HG02588 (cell line): ENCODE data around the gene PUM2.
"Not testable (repeated sequence)": the region's sequence is repeated elsewhere in the genome, so short reads cannot be mapped to it uniquely, and the experiment has no call there.

Experiments
- ATAC-seq: cut with Tn5 transposase; IDR thresholded peaks from one replicate; pipeline ENCODE4 v1.9.1; 2021; ENCODE audit warnings: mild to moderate bottlenecking, moderate library complexity; ENCODE audit not compliant: unreplicated experiment

PUM2 gene, protein sequence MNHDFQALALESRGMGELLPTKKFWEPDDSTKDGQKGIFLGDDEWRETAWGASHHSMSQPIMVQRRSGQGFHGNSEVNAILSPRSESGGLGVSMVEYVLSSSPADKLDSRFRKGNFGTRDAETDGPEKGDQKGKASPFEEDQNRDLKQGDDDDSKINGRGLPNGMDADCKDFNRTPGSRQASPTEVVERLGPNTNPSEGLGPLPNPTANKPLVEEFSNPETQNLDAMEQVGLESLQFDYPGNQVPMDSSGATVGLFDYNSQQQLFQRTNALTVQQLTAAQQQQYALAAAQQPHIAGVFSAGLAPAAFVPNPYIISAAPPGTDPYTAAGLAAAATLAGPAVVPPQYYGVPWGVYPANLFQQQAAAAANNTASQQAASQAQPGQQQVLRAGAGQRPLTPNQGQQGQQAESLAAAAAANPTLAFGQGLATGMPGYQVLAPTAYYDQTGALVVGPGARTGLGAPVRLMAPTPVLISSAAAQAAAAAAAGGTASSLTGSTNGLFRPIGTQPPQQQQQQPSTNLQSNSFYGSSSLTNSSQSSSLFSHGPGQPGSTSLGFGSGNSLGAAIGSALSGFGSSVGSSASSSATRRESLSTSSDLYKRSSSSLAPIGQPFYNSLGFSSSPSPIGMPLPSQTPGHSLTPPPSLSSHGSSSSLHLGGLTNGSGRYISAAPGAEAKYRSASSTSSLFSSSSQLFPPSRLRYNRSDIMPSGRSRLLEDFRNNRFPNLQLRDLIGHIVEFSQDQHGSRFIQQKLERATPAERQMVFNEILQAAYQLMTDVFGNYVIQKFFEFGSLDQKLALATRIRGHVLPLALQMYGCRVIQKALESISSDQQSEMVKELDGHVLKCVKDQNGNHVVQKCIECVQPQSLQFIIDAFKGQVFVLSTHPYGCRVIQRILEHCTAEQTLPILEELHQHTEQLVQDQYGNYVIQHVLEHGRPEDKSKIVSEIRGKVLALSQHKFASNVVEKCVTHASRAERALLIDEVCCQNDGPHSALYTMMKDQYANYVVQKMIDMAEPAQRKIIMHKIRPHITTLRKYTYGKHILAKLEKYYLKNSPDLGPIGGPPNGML

DNA sequence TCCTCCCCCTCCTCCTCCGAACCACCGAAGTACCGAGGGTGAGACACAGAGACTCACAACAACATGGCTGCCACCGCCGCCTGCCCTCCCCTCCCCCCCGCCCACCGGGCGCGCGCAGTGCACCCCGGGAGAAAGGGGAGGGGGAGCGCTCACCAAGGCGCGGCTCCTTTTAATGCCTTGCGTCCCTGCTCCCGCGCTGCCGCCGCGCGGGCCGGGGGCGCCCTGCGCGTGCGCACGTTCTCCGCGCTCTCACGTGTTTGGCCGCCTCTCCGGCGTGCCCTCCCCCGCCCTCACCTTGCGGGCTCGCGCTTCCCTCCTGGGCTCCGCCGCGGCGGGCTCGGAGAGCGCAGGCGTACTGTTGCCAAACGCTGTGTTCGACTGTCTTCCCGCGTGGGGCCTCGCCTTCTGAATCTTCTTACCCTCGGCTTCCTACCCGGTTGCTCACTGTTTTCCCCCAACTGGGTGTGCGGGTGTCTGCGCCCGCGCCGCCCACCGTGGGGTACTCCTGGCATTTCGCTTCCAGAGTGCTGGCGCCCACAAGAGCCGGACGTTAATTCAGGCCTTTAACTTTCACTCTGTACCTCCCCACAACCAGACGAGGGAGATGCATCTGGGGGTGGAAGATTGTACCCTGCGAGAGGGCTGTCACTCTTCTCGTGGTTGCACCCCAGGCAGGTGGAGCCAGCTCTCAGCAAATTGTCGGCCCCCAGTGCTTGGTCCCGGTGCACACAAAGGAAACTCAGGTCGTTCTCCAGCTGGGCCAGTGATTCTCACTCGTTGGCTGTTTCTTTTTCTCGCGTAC, at the start of gene PUM2:
Gene PUM2, minus strand, starts transcription at position 92 of the 802 bp plus-strand sequence. CDS start 23,484 bp downstream, outside the sequence.
- peak; percentile 79 for ATAC-seq

DNA sequence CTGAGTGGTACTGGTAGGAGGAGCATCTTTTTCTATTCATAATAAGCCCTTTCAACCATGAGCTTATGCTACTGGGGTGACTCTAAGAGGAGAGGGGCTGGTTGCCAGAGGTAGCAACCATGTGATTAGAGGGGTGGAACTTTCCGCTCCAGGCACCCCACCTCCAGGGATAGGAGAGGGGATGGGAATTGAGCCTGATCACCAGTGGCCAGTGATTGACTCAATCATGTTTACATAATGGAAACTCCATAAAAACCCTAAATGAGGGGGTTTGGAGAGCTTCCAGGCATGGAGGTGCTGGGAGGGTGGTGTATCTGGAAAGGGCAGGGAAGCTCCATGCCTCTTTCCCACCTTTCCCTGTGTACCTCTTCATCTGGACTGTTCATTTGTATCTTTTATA, 49.7 kb upstream of the PUM2 start:
- no peak for ATAC-seq

DNA sequence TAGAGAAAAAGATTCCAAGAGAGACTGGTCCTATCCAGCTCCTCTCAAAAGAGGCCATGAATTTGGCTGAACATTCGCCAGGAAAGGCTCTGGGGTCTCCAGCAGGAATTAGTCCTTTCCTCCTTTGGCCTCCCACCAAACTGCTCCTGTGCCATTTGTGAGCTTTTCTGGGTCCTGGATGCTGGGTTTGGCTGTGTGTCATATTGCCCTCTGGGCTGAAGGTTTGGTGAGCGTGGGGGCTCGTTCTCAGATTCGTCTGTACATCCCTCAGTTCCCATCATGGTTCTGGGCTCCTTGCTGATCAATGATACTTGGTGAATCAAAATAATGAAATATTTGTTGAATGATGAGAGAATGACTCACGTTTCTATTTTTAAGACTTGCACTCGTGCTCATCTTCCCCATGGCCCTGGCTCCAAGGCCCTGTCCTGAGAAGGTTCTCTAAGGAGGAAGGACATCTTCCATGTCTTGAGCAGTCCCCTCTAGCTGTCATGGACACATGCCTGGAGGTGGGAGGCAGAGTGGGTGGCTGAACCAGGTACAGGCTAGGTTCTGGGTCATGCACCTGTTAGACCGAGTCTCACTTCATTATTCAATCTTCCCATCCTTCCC, 48.4 kb upstream of the PUM2 start:
- ATAC-seq, result no peak

DNA sequence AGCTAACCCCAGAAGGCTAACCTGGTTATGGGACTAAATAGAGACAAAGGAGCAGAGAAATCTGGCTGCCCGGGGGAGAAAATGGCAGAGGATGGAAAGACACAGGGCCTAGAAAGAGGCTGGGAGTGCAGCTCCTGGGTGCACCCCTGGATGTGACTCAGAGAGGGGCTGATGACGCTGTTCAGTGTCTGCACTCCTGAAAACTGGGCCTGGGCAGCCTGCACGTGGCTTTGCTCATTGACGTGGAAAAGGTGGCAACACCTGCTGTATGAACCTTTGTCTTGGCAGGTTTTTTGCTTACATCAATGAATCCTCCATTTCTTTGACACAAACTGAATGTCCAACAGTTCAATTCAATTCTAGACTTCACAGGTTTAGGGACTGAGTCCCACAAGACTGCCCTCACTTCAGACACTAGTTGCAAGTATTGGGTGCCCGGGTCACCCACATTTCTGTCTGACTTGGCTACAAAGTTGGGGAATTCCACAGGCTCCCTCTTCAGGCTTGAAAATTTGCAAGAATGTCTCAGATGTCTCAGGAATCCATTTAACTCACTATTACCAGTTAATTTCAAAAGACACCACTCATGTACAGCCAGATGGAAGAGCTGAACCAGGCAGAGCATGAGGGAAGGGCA, 47.3 kb upstream of the PUM2 start:
- no peak for ATAC-seq

DNA sequence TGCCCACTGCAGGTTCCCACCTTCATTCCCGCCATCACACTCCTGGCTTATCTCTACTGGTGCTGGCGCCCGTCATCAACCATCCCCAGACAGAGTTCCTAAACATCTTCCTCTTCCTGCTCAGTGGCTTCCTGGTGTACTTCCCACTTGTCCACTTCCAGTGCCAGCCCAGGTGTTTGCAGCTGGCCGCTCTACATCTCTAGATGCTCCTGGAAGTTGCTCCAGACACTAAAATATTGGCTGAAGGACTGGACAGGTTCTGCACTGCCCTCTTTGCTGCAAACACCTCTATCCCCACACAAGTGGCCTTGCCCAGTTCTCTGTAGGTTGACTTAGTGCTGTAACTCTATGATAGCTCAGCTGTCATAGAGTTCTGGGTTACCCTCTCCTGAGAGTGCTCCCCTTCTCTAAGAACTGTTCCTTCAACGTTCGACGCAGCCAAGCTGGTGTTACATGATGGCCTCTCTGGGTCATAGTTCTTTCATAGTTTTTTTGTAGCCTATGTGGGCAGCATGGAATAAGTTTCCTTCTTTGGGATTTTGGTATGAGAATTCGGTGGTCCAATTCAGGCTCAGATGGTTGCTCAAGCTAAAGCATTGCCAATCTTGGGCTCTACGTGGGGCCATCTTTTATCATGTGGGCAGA, 45.8 kb upstream of the PUM2 start:
- no peak for ATAC-seq

DNA sequence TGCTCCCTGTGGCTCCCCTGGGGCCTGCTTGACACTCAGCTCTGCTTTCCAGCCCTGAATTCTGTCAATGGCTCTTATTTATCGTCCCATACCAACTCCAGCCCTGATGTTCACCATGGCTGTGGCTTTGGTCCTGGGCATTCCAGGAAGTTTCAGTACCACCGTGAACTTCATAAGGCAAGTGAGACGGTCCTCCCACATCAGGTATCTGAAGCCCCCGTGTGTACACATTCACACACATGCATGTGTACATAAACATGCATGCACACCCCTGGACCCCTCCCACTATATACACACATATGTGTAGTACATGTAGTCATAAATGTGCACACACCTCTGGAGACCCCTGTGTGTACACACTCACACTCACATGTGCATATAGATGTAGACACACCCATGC, 43.3 kb upstream of the PUM2 start:
- no peak for ATAC-seq

DNA sequence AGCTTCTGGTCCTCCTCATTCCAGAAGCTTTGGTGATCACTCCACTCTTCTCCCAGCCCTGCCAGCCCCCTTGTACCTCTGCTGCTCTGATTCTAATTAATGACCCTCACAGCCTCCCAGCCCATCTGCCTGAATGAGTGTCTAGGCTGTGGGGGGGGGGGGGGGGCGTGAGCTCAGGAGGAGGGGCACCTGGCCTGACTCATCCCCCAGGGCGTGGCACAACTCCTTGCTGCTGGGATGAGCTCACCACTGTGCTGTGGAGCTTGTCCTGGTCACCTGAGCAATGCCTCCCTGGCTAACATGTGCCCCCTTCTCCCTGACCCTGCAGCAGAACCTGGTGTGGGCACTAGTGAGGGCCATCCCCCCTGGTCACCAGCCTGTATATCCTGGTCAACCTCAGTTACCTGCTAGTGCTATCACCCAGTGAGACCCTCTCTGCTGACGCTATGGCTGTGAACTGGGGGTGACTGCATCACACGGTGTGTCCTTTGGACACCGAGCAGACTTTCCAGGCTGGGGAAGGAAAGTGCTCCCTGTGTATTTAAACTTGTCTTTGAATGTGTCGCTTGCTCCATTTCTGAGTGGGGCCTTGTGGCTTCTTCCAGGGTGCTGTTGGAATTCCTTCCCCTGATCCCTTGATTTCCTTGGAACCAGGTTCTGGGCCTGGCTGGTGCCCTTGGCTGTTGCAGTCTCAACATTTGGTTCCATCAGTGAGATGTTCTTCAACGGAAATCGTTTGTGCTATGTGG, 41.5 kb upstream of the PUM2 start:
- ATAC-seq, result no peak

DNA sequence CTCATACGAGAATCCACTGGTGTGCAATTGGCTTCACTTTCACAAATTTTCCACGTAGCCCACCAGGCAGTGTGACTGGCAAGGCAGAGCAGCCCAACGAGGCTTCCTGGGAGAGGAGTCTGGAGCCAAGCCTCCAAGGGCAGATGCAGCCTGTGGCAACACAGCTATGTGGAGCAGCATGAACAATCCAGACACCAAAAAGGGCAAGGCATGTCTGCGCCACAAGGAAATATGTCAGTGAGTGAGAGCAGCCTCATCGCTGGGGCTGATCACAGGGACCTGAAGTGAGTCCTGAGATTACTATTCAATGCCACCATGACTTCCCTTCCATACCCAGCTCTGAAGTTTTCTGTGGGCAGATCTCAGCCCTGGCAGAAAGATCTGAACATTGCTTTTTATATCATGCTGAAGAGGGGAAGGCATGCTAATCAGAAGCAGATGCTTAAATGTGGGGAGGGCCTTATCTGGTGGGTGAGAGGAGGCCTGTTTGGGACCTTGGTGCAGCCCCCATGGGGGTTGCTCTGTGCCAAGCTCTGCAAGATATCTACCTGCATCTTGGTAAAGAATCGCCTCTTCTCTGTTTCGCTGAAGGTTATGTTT, 40.0 kb upstream of the PUM2 start:
- no peak for ATAC-seq

DNA sequence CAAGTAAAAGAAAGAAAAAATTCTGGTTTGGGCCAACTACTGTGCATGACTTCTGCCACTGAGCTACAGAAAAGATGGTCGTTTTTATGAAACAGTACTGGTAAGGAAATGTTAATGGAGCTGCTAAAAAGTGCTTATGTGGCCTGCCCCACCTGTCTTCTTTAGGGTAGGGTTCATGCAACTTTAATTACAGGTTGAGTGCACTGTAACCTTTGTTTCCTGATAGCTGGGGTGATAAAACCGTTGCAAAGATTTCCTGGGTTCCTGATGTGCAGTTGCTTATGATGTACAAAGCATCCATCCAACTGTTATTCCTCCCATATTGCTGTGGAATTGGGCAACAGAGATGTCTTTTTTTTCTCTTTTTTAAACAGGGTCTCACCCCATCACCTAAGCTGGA, 34.3 kb upstream of the PUM2 start:
- no peak for ATAC-seq

DNA sequence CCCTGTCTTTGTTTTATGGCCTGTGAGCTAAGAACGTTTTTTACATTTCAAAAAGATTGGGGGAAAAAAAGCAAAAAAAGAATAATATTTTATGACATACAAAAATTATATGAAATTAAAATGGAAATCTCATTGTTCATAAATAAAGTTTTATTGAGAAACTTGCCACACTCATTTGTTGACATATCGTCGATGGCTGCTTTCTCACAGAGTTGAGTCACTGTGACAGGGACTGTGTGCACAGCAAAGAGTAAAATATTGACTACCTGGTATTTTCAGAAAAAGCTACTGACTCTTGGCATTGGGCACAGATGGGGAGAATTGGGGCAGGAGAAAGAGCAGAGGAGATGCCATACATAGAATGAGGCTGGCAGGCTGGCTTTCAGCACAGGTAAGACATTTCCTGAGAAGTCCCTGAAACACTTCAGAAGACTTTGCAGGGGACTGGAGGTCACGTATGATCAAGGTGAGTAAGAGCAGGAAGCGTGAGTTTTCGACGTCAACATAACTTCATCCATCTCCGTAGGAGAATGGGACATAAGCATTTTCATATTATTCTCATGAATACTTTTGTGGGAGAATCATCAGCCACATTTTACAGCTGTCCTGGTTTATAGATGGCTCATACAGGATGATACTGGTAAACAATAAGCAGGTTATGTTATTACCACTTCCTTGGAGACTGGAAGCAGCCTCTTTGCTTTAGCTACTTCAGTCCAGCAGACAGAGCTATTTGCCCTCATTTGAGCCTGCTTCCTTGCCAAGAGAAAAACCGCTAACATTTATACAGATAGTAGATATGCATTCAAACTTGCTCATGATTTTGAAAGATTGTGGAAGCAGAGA, 32.5 kb upstream of the PUM2 start:
- no peak for ATAC-seq

DNA sequence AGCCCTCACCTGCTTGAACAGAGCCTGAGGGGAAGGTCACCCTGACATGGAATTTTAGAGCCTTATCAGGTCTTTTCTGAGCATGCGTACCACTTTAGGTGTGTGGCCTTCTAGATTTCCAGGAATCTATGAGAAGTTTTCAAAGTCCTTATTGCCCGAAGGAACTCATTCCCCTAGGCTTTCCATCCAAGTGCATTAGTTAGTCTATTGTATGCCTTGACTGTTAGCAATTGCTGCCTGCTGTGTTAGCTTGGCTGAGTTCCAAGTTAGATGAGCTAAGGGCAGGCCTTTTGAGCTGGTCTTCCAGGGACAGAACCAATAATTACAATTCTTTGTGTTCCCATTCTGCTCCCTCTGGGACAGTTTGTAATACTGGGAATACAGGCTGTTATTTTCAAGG, 30.8 kb upstream of the PUM2 start:
- ATAC-seq, result no peak

DNA sequence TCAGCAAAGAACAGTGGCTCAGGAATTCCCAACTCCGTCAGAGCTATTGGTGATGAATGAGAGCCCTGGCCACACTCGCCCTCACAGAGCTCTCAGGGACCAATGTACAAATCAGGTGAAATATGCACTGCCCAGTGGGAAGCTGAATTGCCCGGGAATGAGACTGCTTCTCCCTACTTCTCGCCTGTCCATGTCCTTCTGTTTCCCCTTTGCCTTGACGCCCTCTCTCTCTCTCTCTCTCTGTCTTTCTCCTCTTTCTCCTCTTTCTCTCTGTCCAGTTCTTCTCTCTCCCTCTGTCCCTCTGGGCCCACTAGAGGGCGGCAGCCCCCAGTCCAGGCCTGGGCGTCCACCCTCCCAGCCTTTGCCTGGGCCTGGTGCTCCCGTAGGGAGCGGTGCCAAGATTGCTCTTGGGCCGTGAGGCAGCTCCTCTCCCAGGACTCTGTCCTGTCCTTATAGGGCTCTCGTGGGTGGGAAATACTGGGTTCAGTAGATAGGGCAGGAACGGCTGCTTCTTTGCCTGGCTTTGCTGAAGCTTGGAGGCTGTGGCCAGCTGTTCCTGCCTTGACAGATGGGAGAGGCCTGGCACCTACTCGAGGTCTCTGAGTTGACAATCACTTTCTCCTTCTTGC, 28.4 kb upstream of the PUM2 start:
- no peak for ATAC-seq

DNA sequence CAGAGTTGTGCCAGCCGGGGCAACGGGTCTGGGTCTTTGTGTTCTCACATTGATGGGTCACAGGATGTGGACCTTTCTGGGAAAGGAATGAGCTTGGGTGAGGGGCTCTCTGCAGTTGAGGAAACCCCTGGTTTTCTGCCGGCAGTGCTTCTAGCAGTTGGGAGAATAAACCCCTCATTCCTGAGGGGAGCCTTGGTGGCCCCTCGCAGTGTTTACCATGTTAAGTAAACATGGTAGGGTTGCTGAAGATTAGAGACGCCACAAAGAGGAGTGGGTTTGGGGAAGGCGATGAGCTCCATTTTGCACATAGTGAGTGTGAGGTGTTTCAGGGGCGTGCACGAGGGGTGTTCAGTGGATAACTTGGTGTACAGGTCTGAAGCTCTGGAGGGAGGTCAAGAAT, 27.7 kb upstream of the PUM2 start:
- ATAC-seq, result no peak

DNA sequence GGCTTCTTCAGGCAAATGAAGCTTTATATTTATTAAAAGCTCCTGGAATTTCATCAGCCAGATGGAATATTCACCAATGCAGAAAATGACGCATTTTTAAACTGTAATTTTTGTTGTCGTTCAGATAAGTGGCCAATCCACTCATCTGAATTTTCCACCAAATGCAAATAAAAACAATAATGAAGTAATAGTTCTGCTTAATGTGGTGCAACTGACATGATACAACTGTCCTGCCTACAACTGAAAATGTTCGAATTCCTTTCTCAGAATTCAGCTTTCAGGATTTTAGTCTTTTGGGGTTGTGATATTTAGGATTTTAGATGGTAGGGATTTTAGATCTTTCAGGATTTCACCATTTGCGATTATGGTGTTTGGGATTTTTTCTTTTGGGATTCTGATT, 27.1 kb upstream of the PUM2 start:
- no peak for ATAC-seq

DNA sequence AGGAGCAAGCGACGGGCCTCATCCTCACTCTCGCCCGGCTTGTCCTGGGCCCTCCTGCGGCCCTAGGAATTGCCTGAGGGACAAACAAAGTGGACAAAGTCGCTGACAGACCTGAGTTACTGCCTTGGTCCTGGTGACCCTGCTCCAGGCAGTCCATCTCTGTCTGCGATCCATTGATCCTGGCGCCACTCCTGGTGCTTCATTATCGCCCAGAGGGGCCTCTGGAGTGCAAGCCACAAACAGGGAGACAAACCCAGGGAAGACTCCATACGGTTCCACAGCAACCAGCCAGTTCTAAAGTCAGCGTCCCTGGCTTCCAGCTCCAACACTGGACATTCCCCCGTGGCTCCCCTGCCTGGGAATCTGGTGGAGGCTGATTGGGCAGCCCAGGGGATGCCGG, 24.3 kb upstream of the PUM2 start:
- not testable (repeated sequence) for ATAC-seq

DNA sequence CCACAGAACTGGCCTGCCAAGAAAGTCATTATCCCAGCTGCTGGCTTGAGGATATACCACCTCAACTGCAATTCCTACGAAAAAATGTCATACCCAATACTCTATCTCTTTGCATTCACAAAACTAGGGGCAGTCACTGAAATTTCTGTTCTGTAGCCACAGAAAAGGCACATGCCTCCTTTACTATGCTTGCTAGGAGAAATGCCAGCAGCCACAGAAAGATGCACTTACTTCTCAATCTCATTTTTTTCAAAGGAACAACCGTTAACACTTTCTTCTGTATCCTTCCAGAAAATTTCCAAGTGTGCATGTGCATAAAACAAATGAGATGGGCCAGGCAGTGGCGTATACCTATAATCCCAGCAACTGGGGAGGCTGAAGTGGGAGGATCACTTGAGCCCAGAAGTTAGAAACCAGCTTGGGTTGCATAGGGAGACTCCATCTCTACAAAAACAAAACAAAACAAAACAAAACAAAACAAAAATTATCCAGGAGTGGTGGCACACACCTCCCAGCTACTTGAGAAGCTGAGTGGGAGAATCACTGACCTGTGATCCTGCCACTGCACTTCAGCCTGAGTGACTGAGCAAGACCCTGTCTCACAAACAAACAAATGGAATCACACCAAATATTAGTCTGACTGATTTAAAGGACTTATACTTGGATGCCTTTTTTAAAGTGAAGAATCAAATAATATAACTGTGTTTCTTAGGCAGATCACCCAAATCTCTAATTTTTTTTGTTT, 22.4 kb upstream of the PUM2 start:
- ATAC-seq, result no peak
